Naive thymus-derived CD8-positive, alpha-beta T cell (primary cell): Measurements from ENCODE around the gene RAB37. TPM values are rescaled to one million over a fixed set of nuclear protein-coding genes. Genes with fewer than 3 reads are reported as not detected.

Source experiments
- ATAC-seq, 2 donors: fragments of 150-1000 bp; cut with Tn5 transposase in 1 of 2; sonication (Bioruptor Pico), chemical (Tn5 transposase) in 1 of 2; 1 replicate in 1 of 2; 2 replicates in 1 of 2; pipeline ENCODE4 v1.10.0; 2021; ENCODE audit warnings: mild to moderate bottlenecking in 2 of 2, moderate library complexity in 2 of 2
- POLR2A ChIA-PET: fragments of 350-600 bp; sonication (Branson Sonifier 250); formaldehyde crosslinking; loops from one replicate; lab custom pipeline; 2021; ENCODE audit warnings: antibody characterized with exemption; lab: Charles Lee
- DNase-seq, 10 donors: peaks; one replicate each; pipeline versions ENCODE4 v3.0.0 to v3.0.0-alpha.2; 2020 to 2022
- H3K27ac Mint-ChIP-seq, 10 donors: one replicate each; pipeline ENCODE4 v1.8.0; 2020 to 2022; ENCODE audit warnings: mild to moderate bottlenecking in 10 of 10, mixed read lengths in 10 of 10, moderate library complexity in 4 of 10, inconsistent platforms in 1 of 10
- H3K27me3 Mint-ChIP-seq, 5 donors: one replicate each; pipeline ENCODE4 v1.8.0; 2021 to 2022; ENCODE audit warnings: mixed read lengths in 5 of 5
- H3K36me3 Mint-ChIP-seq, 3 donors: one replicate each; pipeline ENCODE4 v1.8.0; 2020 to 2022; ENCODE audit warnings: mixed read lengths in 3 of 3, mild to moderate bottlenecking in 2 of 3, inconsistent platforms in 1 of 3
- H3K4me1 Mint-ChIP-seq, 4 donors: one replicate each; pipeline ENCODE4 v1.8.0; 2021 to 2022; ENCODE audit warnings: mixed read lengths in 4 of 4
- H3K4me3 Mint-ChIP-seq, 10 donors: one replicate each; pipeline ENCODE4 v1.8.0; 2020 to 2022; ENCODE audit warnings: mild to moderate bottlenecking in 10 of 10, mixed read lengths in 10 of 10, moderate library complexity in 6 of 10, inconsistent platforms in 1 of 10
- H3K9me3 Mint-ChIP-seq, 9 donors: one replicate each; pipeline ENCODE4 v1.8.0; 2020 to 2022; ENCODE audit warnings: mixed read lengths in 9 of 9, mild to moderate bottlenecking in 3 of 9, inconsistent platforms in 1 of 9, moderate library complexity in 1 of 9
- polyA plus RNA-seq, 3 donors: library from polyadenylated mRNA; unstranded; fragments of 300-500 nt; fragmentation: Illumina TruSeq; gene quantifications; one replicate each; pipeline ENCODE4 v1.2.3, GENCODE V29; 2021
- total RNA-seq, 8 experiments: library from RNA in 2 of 8; stranded (reverse) in 2 of 8; gene quantifications; one replicate each; pipeline ENCODE4 v1.2.3 and lab custom pipeline; 2021 to 2026

The RAB37 gene
- total and polyA plus RNA-seq, 5 experiments from 2014 or later = 34.0 to 108 (median 55.3) TPM

GRCh38 chr17:74775409-74776043 is 38.5 kb downstream of the RAB37 start:
- Mint-ChIP-seq H3K27ac (peak overlapping the region; percentile 93 to 99 (median 96)), H3K27me3 (no peaks in the 10 kb centered on the region), H3K4me1 (peaks cover 30 to 69% (median 58%) of the 10 kb centered on the region in 4 donors), H3K9me3 (no peaks in the 10 kb centered on the region), H3K4me3 (peak overlapping the region; percentile 96 to 100 (median 99)), H3K36me3 (peaks cover 0 to 32% (median 6%) of the 10 kb centered on the region in 3 donors)
- DNase-seq = peak in 1 of 10 donors; percentile 15
- no peak for ATAC-seq
- POLR2A ChIA-PET = interaction anchor here (0.6 to 14.1 kb wide), 10 partner anchors 10 to 685 kb away, joined by 3 to 231 read pairs (median 8); partner anchors contain the start of genes FDXR, NHERF1 and RAB37

DNA sequence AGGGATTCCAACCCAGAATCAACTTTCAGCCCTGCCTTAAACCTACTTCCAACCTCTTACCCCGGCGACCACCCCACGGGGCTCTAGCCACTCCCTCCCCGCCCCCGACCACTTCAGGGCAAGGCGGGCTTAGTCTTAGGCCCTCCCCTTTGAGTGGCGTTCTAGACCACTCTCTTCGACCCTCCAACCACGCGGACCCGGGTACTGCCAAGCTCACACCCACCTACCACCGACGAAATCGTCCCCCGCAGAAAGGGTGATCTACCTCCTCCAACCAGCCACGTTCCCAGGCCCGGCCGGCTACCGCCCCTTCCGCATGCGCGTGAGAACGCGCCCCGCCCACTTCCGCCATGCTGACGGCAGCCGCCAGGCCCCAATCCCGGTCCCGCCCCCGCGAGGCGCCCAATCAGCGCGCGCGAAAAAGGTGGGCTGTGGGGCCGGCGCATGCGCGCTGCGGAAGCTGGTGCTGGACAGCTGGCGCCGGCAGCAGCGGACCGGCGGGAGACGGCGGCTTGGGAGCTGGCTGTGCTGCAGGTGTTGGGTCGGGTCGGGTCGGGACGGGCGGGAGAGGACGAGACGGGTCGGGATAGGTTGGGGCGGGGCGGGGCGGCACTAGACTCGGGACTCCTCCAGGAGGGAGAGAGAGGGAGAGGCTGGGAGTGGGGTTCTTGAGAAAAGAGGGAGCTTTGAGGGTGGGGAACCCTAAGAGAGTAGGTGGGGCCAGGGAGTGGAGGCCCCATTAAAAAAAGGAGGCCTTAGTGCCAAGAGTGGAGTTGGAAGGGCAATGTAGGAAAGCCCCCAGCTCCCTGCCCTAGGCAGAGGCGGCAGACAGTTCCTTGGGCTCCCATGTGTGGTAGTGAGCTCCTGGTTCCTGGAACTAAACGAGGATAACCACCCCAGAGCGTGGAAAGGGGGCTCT is 39.2 kb downstream of the RAB37 start, which contains the start of gene NAT9:
Gene NAT9, minus strand, starts transcription at position 302 of the 919 bp plus-strand sequence. CDS start 647 bp downstream, outside the sequence.
- H3K27me3 Mint-ChIP-seq = no peaks in the 10 kb centered on the region
- H3K4me1 Mint-ChIP-seq = peaks cover 26 to 71% (median 61%) of the 10 kb centered on the region in 4 donors
- peak within 1 kb of the TSS; percentile 96 to 100 (median 99) for H3K4me3 Mint-ChIP-seq
- ATAC-seq (peak; percentile 76 to 83), DNase-seq (peak; percentile 95 to 100 (median 98))
- no peaks in the 10 kb centered on the region for H3K9me3 Mint-ChIP-seq
- peaks cover 0 to 26% (median 2%) of the 10 kb centered on the region in 3 donors for H3K36me3 Mint-ChIP-seq
- POLR2A ChIA-PET = interaction anchor here (0.6 to 14.1 kb wide), 10 partner anchors 11 to 97 kb away, joined by 3 to 231 read pairs (median 8); partner anchors contain the start of genes FDXR, NHERF1 and RAB37
- peak within 1 kb of the TSS; percentile 93 to 99 (median 96) for H3K27ac Mint-ChIP-seq

DNA sequence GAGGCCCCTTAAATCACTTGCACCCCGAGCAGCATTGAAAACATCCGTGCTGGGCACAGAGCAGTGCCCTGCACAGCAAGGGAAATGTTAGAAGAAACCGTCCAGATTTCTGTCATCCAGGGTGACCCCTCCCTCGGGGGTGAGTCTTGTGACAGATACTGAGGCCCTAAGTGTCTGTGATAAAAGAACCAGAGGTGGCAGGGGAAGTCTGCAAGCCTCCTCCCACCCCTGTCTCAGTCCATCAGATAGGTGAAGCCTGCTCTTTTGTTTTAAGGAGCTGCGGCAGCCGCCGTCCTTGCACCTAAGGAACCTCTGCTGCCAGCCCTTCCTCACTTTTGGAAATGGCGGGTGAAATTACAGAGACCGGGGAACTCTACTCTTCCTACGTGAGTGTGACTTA is 39.9 kb downstream of the RAB37 start:
- DNase-seq = no peak
- no peaks in the 10 kb centered on the region for H3K9me3 Mint-ChIP-seq
- peaks cover 0 to 24% (median 2%) of the 10 kb centered on the region in 3 donors for H3K36me3 Mint-ChIP-seq
- peak overlapping the region in 9 of 10 donors; percentile 19 to 98 (median 64) for H3K27ac Mint-ChIP-seq
- H3K4me3 Mint-ChIP-seq = peak overlapping the region; percentile 77 to 100 (median 99)
- POLR2A ChIA-PET = interaction anchor here (0.6 to 14.1 kb wide), 8 partner anchors 10 to 96 kb away, joined by 3 to 231 read pairs (median 16); partner anchors contain the start of genes FDXR, NHERF1 and RAB37
- H3K27me3 Mint-ChIP-seq = no peaks in the 10 kb centered on the region
- ATAC-seq = no peak
- peaks cover 28 to 78% (median 67%) of the 10 kb centered on the region in 4 donors for H3K4me1 Mint-ChIP-seq

GRCh38 chr17:74777901-74778515 is 41.0 kb downstream of the RAB37 start:
- Mint-ChIP-seq H3K27me3 (no peaks in the 10 kb centered on the region), H3K9me3 (no peaks in the 10 kb centered on the region), H3K4me1 (peaks cover 27 to 80% (median 69%) of the 10 kb centered on the region in 4 donors), H3K36me3 (peaks cover 0 to 19% (median 0%) of the 10 kb centered on the region in 3 donors), H3K27ac (peak overlapping the region in 8 of 10 donors; percentile 4 to 95 (median 76)), H3K4me3 (peak overlapping the region; percentile 1 to 100 (median 63))
- POLR2A ChIA-PET = interaction anchor here (0.5 to 14.1 kb wide), 5 partner anchors 13 to 304 kb away, joined by 3 to 231 read pairs (median 7); partner anchors contain the start of gene NHERF1
- no peak for DNase-seq
- no peak for ATAC-seq

DNA sequence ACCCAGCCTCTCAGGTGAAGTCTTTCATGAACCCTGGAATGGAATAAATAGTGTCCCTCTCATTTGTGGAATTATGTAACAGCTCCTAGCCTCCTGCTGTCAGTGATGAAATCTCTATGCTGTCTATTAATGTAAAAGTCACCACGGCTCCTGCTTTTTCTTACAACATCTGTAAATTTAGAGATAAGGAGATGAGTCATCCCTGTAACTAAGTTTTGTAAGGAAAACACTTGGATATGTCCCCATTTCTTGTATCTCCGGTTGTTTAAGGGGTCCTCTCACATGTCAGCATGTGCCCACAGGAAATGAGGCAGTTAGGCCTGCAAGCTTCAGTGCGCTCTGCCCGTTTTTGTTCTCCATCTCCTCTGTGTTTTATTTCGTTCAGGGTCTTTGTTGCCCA is 41.9 kb downstream of the RAB37 start:
- POLR2A ChIA-PET = interaction anchor here (0.7 to 14.1 kb wide), 9 partner anchors 10 to 94 kb away, joined by 5 to 231 read pairs (median 9); partner anchors contain the start of genes FDXR and NHERF1
- Mint-ChIP-seq H3K4me1 (peaks cover 24 to 75% (median 68%) of the 10 kb centered on the region in 4 donors), H3K4me3 (peak overlapping the region in 8 of 10 donors; percentile 19 to 77 (median 44)), H3K27me3 (no peaks in the 10 kb centered on the region), H3K9me3 (no peaks in the 10 kb centered on the region), H3K36me3 (peaks cover 0 to 12% (median 0%) of the 10 kb centered on the region in 3 donors), H3K27ac (peak overlapping the region; percentile 84 to 98 (median 94))
- DNase-seq = no peak
- no peak for ATAC-seq

DNA sequence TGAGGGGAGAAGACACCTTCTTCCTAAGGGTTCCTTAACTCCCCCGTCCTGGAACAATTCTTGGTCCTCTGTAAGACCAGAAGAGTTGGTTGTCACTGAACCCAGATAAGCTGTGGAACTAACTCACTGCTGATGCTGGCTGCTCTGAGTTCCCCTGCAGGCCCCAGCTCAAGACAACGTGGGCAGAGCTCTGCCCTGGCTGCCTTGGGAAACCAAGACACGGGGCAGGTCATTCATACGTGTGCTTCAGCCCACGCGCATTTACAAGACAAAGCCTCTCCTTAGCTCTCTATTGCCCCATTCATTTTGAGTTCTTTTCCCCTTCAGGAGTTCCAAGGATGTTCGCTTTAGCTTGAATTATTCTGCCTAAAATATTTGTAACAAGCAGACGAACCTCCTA is 42.4 kb downstream of the RAB37 start:
- peaks cover 0 to 10% (median 0%) of the 10 kb centered on the region in 3 donors for H3K36me3 Mint-ChIP-seq
- peak overlapping the region; percentile 86 to 98 (median 95) for H3K27ac Mint-ChIP-seq
- peak overlapping the region in 9 of 10 donors; percentile 66 to 83 (median 76) for H3K4me3 Mint-ChIP-seq
- no peak for ATAC-seq
- POLR2A ChIA-PET = interaction anchor here (1.3 to 14.1 kb wide), 8 partner anchors 10 to 94 kb away, joined by 5 to 231 read pairs (median 10); partner anchors contain the start of genes FDXR and NHERF1
- H3K4me1 Mint-ChIP-seq = peaks cover 29 to 77% (median 71%) of the 10 kb centered on the region in 4 donors
- no peak for DNase-seq
- no peaks in the 10 kb centered on the region for H3K9me3 Mint-ChIP-seq
- no peaks in the 10 kb centered on the region for H3K27me3 Mint-ChIP-seq

- Mint-ChIP-seq H3K4me3 (peak overlapping the region; percentile 32 to 83 (median 74)), H3K36me3 (peaks cover 0 to 10% (median 0%) of the 10 kb centered on the region in 3 donors), H3K4me1 (peaks cover 33 to 82% (median 76%) of the 10 kb centered on the region in 4 donors), H3K9me3 (no peaks in the 10 kb centered on the region), H3K27me3 (no peaks in the 10 kb centered on the region), H3K27ac (peak overlapping the region; percentile 86 to 98 (median 95))
- peak in 8 of 10 donors; percentile 39 to 81 (median 63) for DNase-seq
- ATAC-seq = peak; percentile 53 to 75
- POLR2A ChIA-PET = interaction anchor here (1.0 to 14.1 kb wide), 8 partner anchors 9 to 93 kb away, joined by 3 to 231 read pairs (median 10); partner anchors contain the start of genes FDXR and NHERF1
These were observed 42.9 kb downstream of the RAB37 start for GRCh38 chr17:74779948-74780400.

DNA sequence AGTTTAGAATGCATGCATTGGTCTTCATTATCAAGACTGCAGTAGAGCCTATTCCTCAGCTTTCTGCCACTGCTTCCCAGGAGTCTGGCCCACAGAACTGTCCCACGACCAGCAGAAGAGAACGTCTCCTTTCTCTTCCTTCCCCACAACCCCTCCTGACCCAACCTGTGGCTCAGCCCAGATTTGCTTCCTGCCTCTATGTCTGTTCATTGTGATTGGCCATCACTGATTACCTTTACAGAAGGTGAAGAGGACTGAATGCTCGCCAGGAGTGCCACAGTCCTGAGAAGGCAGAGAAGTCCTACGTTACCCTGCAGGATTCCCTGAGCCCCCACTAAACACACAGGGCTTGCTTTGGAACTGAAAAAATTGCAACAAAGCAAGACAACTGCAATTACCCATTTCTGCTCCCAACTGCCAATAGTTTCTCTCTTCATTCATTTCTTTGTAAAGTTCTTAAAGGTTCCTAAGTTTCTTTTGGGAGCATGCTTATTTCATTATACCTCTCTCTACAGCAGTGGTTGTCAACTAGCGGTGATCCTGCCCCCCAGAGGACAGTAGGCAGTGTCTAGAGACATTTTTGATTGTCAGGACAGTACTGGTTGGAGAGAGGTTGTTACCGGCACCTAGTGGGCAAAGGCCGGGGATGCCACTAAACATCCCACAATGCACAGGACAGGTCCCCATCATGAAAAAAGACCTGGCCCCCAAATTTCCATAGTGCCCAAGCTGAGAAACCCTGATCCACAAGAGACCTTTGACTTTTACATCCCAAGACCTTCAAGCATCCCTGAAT is 43.6 kb downstream of the RAB37 start:
- H3K9me3 Mint-ChIP-seq = no peaks in the 10 kb centered on the region
- H3K27ac Mint-ChIP-seq = peak overlapping the region; percentile 86 to 98 (median 95)
- H3K27me3 Mint-ChIP-seq = no peaks in the 10 kb centered on the region
- POLR2A ChIA-PET = interaction anchor here (1.0 to 14.1 kb wide), 10 partner anchors 9 to 92 kb away, joined by 3 to 231 read pairs (median 8); partner anchors contain the start of genes FDXR and NHERF1
- H3K4me1 Mint-ChIP-seq = peaks cover 31 to 83% (median 78%) of the 10 kb centered on the region in 4 donors
- peak overlapping the region; percentile 32 to 83 (median 70) for H3K4me3 Mint-ChIP-seq
- peak in 1 of 10 donors; percentile 15 for DNase-seq
- ATAC-seq = peak in 1 of 2 donors; percentile 20
- peaks cover 0 to 14% (median 0%) of the 10 kb centered on the region in 3 donors for H3K36me3 Mint-ChIP-seq

DNA sequence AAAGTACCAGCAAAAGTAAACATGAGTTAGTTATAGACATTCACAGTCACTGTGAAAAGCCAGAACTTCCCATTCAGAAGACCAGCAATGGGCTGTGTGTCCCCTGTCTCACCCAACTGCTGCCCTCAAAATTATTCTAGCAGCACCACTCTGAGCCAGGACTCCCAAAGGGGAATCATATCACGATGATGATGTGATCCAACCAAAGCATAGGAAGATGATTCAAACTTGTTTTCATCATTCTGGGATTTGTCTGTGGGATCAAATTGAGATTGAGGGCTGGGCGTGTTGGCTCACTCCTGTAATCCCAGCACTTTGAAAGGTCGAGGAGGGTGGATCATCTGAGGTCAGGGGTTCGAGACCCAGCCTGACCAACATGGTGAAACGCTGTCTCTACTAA is 45.5 kb downstream of the RAB37 start:
- no peak for DNase-seq
- Mint-ChIP-seq H3K27ac (peak overlapping the region; percentile 52 to 97 (median 83)), H3K4me1 (peaks cover 29 to 81% (median 73%) of the 10 kb centered on the region in 4 donors), H3K27me3 (no peaks in the 10 kb centered on the region), H3K36me3 (peaks cover 0 to 17% (median 0%) of the 10 kb centered on the region in 3 donors), H3K4me3 (no peak overlapping the region), H3K9me3 (no peaks in the 10 kb centered on the region)
- POLR2A ChIA-PET = interaction anchor here (2.2 to 14.1 kb wide), 2 partner anchors 11 to 35 kb away, joined by 8 to 231 read pairs; partner anchors contain the start of gene NHERF1
- ATAC-seq = no peak

DNA sequence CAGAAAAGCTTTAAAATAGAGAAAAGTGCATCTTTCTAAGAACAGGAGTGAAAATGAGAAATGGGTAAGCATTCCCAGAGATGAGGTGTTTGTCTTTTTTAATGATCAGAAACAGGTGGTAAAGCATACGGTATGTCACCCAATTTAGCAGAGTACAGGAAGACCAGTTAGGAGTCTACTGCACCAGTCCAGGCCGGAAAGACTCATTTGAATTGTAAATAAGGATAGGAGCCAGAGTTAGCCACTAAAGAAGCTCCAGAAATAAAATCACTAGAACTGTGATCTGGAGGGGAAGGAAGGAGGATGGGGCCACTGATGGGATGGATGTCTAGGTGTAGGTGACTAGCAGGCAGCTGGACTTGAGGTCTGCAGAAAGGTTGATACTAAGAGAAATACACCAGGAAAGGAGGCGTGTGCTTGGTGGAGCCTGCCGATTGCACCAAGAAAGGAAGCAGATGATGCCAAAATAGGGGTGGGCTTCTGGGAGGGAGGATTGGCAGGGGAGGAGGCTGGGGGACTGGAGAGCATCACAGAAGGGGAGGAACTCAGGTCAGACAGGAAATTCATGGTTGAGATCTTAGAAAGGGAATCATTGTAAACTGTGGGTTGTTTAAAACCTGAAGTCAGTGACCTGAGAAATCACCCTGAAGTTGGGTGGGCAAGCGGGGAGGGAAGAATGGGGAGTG is 47.2 kb downstream of the RAB37 start:
- no peaks in the 10 kb centered on the region for H3K27me3 Mint-ChIP-seq
- peak overlapping the region in 6 of 10 donors; percentile 7 to 69 (median 20) for H3K4me3 Mint-ChIP-seq
- H3K4me1 Mint-ChIP-seq = peaks cover 29 to 79% (median 68%) of the 10 kb centered on the region in 4 donors
- DNase-seq (no peak), ATAC-seq (no peak)
- POLR2A ChIA-PET = interaction anchor here (0.7 kb wide), 1 partner anchor 44 kb away, joined by 3 read pairs; no protein-coding TSS in a partner anchor
- peaks cover 0 to 17% (median 0%) of the 10 kb centered on the region in 3 donors for H3K36me3 Mint-ChIP-seq
- H3K9me3 Mint-ChIP-seq = no peaks in the 10 kb centered on the region
- H3K27ac Mint-ChIP-seq = peak overlapping the region; percentile 37 to 92 (median 86)
